ENCODE measurements around the gene CCT3.

DNA sequence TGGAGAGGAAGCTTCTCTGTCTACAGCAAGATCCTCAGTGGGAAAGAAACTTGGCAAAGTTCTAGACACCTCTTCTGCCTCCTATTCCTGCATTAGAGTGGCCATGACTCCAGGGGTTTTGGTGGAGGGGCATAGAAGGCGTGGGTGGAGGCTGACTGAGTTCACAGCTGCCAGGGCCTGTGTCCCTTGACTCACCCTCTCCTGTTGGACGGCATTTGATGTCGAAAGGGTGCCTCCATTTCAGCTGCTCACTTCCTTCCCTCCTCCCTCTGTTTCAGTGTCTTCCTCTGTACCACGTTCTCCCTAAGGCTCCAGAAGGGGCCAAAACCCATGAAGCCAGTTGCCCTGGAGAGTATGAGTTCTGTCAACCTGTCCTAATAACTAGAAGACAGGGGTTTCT lies 53.3 kb downstream of the CCT3 start:
- TF ChIP-seq, protein P1, sequence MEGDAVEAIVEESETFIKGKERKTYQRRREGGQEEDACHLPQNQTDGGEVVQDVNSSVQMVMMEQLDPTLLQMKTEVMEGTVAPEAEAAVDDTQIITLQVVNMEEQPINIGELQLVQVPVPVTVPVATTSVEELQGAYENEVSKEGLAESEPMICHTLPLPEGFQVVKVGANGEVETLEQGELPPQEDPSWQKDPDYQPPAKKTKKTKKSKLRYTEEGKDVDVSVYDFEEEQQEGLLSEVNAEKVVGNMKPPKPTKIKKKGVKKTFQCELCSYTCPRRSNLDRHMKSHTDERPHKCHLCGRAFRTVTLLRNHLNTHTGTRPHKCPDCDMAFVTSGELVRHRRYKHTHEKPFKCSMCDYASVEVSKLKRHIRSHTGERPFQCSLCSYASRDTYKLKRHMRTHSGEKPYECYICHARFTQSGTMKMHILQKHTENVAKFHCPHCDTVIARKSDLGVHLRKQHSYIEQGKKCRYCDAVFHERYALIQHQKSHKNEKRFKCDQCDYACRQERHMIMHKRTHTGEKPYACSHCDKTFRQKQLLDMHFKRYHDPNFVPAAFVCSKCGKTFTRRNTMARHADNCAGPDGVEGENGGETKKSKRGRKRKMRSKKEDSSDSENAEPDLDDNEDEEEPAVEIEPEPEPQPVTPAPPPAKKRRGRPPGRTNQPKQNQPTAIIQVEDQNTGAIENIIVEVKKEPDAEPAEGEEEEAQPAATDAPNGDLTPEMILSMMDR (IDR thresholded peaks at IDR 0.05; ENCODE audit: insufficient read depth, low read depth, low read length), result no peak
- no peak for TF ChIP-seq EZH2 (IDR thresholded peaks at IDR 0.05; ENCODE audit: insufficient read depth, low read length)

All from astrocyte (in vitro differentiated cells and primary cell).